ENCODE results near the gene BIN1.

BIN1 gene

GRCh38 chr2:127106991-127107621 is at the start of gene BIN1:
Gene BIN1, minus strand, starts transcription at chr2:127107154. Its CDS starts 211 bp downstream, at chr2:127106943.
- peak; percentile 60 to 66 for DNase-seq

GRCh38 chr2:127155947-127156346 is 49.0 kb upstream of the BIN1 start:
- DNase-seq = no peak

GRCh38 chr2:127155028-127155581 is 48.2 kb upstream of the BIN1 start:
- no peak for DNase-seq

- no peak for DNase-seq
These were observed 47.4 kb upstream of the BIN1 start for GRCh38 chr2:127154396-127154795.

- no peak for DNase-seq
These were observed 46.8 kb upstream of the BIN1 start for GRCh38 chr2:127153691-127154158.

GRCh38 chr2:127150996-127151395 is 44.0 kb upstream of the BIN1 start:
- DNase-seq = no peak

GRCh38 chr2:127149384-127149783 is 42.4 kb upstream of the BIN1 start:
- DNase-seq = no peak

- no peak for DNase-seq
These were observed 40.0 kb upstream of the BIN1 start for GRCh38 chr2:127146820-127147502.

GRCh38 chr2:127146071-127146725 is 39.2 kb upstream of the BIN1 start:
- no peak for DNase-seq

GRCh38 chr2:127145280-127145895 is 38.4 kb upstream of the BIN1 start:
- DNase-seq = no peak

GRCh38 chr2:127143841-127144782 is 37.2 kb upstream of the BIN1 start:
- DNase-seq = no peak

GRCh38 chr2:127142663-127143630 is 36.0 kb upstream of the BIN1 start:
- no peak for DNase-seq

- no peak for DNase-seq
These were observed 33.6 kb upstream of the BIN1 start for GRCh38 chr2:127140538-127140937.

GRCh38 chr2:127139766-127140165 is 32.8 kb upstream of the BIN1 start:
- no peak for DNase-seq

- no peak for DNase-seq
These were observed 31.3 kb upstream of the BIN1 start for GRCh38 chr2:127138281-127138680.

- no peak for DNase-seq
These were observed 30.8 kb upstream of the BIN1 start for GRCh38 chr2:127137741-127138140.

- no peak for DNase-seq
These were observed 30.3 kb upstream of the BIN1 start for GRCh38 chr2:127137225-127137624.

GRCh38 chr2:127134833-127135830 is 28.2 kb upstream of the BIN1 start:
- no peak for DNase-seq

- no peak for DNase-seq
These were observed 27.3 kb upstream of the BIN1 start for GRCh38 chr2:127134235-127134634.

GRCh38 chr2:127133793-127134192 is 26.8 kb upstream of the BIN1 start:
- no peak for DNase-seq
